ENCODE results near the gene PRKCD.

The PRKCD gene

GRCh38 chr3:53157974-53158580, 2.9 kb upstream of the PRKCD start:
- DNase-seq, result no peak

GRCh38 chr3:53158765-53159155, 2.2 kb upstream of the PRKCD start:
- DNase-seq, result peak in 2 of 3 donors; percentile 35 to 47

- DNase-seq, result peak in 2 of 3 donors; percentile 32 to 42
These were observed 1.6 kb upstream of the PRKCD start for GRCh38 chr3:53159156-53160060.

GRCh38 chr3:53160061-53160659, 849 bp upstream of the PRKCD start:
- DNase-seq, result no peak

- DNase-seq, result peak; percentile 81 to 89 (median 86)
These were observed 426 bp downstream of the PRKCD start for GRCh38 chr3:53161450-53161819.

- DNase-seq, result peak; percentile 96 to 98 (median 97)
These were observed 1.0 kb downstream of the PRKCD start for GRCh38 chr3:53161820-53162671.

- peak in 1 of 3 donors; percentile 37 for DNase-seq
These were observed 1.8 kb downstream of the PRKCD start for GRCh38 chr3:53162672-53163443.

GRCh38 chr3:53163444-53164387, 2.7 kb downstream of the PRKCD start:
- DNase-seq, result no peak

DNA sequence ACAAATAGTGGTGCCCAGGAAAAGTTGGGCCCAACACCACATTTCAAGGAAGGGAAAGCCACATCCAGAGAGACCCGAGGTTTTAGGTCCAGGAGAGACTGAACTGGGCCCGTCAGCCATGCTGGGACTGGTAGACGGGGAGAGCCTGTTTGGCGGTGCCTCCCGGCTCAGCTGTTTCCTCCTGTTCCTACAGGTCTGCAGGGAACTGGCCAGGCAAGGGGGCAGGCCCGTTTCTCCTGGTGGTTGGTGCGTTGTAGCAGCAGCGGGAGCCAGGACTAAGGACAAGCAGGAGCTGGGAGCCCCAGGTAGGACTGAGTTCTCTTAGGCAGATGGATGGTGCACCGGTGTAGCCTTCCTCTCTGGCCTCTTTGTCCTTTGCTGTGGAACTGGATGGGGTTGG, 3.9 kb downstream of the PRKCD start:
- DNase-seq, result no peak

GRCh38 chr3:53166206-53166605, 5.2 kb downstream of the PRKCD start:
- DNase-seq, result no peak

- peak; percentile 86 to 90 (median 88) for DNase-seq
These were observed 5.8 kb downstream of the PRKCD start for GRCh38 chr3:53166781-53167291.

DNA sequence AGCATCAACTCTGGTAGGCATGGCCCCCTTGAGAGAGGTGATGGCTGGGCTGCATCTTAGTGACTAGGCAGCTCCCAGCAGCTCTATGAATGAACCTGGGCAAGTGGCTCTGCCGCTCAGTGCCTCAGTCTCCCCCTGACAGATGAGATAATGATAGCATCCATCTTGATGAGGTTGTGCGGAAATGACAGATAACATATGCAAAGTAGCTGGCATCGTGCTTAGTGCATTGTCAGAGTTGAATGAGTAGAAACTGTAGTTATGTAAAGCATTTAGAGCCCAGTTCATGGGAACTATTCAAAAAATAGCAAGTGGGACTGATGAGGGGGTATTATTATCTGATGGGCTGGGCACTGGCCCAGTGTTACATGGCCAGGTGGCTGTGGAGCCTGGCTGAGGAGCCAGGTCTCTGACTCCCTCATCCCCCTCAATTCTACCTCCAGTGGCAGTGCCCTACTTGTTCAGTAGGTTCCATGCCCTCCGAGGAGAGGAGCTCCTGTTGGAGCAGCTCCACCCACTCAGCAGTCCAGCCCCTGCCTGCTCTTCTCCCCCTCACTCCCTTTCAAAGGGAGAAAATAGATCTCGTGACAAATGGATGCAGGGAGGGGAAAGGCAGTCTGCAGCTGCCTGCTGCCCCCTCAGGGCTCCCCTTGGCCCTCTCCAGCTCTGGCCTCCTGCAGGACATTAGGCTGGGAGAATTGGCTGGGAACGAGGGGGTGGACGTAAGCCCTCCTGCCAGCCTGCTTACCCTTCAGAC, 6.6 kb downstream of the PRKCD start:
- DNase-seq, result peak in 1 of 3 donors; percentile 53

GRCh38 chr3:53168175-53168923, 7.3 kb downstream of the PRKCD start:
- peak; percentile 54 to 67 (median 59) for DNase-seq

- DNase-seq, result peak; percentile 55 to 74 (median 62)
These were observed 8.2 kb downstream of the PRKCD start for GRCh38 chr3:53169045-53169831.

- peak in 1 of 3 donors; percentile 36 for DNase-seq
These were observed 8.9 kb downstream of the PRKCD start for GRCh38 chr3:53169832-53170324.

DNA sequence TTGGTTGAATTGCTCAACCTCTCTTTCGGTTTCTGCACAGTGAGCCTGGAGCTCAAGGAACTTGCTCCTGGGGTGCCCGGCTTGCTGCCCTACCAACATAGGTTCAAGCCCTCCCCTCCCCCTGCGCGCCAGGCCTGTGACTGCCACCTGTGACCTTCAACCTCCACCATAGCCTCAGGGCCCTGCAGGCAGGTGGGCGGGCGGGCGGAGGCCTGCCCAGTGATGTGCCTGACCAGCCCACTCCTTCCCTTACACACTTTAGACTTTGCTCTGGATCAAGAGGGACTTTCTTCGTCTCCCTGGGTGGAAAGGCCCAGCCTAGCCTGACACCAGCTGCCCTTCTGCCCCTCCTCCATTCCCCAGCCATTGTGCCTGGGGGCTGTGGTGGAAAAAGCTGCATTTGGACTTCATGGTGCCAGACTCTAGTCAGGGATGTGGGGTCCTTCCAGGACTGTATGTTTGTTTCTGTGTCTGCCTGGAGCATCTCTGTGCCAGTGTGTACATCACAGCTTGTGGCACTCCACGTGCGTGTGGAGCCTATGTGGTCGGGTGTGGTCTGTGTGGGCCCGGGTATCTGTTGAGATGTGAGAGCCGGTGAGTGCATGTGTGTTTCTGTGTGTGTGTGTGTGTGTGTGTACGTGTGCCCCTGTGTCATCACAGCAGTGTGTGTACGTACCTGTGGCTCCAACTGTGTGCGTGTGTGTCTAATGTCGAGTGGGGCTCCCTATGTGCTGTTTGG, 9.5 kb downstream of the PRKCD start:
- DNase-seq, result peak; percentile 86 to 92 (median 90)

DNA sequence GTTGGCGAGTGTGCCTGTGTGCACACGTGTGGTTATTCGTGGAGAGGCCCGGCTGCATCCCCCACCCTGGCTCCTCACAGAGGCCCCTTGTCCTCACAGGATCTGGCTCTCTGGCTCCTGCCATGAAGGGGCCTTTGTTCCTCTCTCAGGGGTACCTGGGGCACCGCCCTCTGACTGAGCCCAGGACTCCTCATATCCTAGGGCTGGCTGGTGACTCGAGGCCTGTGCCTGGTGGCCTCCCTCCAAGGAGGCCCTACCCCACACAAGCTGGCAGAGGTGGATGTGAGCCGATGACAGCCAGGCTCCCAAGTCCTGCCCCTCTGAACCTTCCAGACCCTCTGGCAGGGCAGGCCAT, 10.0 kb downstream of the PRKCD start:
- DNase-seq, result no peak
